Upper lobe of left lung (tissue), 4 donors: ENCODE results near the gene SLC4A2.

ENCODE experiments used
- CTCF ChIP-seq, 6 experiments: fragments of 450-650 bp in 4 of 6; fragments of 200-600 bp in 2 of 6; sonication (generic) in 2 of 6; IDR thresholded peaks; one replicate each; pipeline ENCODE4 v1.5.1; 2016 to 2019; ENCODE audit warnings: antibody characterized with exemption in 6 of 6
- EP300 ChIP-seq, 4 donors: sonication (generic); formaldehyde crosslinking; IDR thresholded peaks; one replicate each; pipeline ENCODE4 v1.5.1; 2017; ENCODE audit warnings: antibody characterized with exemption in 4 of 4, control low read depth in 2 of 4
- POLR2A ChIP-seq, 4 donors: fragments of 450-650 bp; IDR thresholded peaks; one replicate each; pipeline ENCODE4 v1.5.1; 2016 to 2017; ENCODE audit warnings: antibody characterized with exemption in 4 of 4, mild to moderate bottlenecking in 2 of 4
- POLR2AphosphoS5 ChIP-seq, 2 donors: sonication (generic); formaldehyde crosslinking; IDR thresholded peaks; one replicate each; pipeline ENCODE4 v1.5.1; 2017; ENCODE audit warnings: antibody characterized with exemption in 2 of 2

- TF ChIP-seq POLR2A (IDR thresholded peaks at IDR 0.05), result peak in 1 of 4 donors; percentile 0
- no peak for TF ChIP-seq POLR2AphosphoS5 (IDR thresholded peaks at IDR 0.05)
- no peak for TF ChIP-seq CTCF (IDR thresholded peaks at IDR 0.05)
- TF ChIP-seq EP300 (IDR thresholded peaks at IDR 0.05), result no peak
Observed at GRCh38 chr7:151010307-151011096, 48.9 kb upstream of the SLC4A2 start.
